Stimulated activated CD8-positive, alpha-beta memory T cell treated with anti-CD3 and anti-CD28 coated beads, Interleukin-12 subunit alpha, Interleukin-12 subunit beta, amount 100 ng/mL, for 24 hours (primary cell): Measurements from ENCODE around the gene SPG11.
"Not testable (repeated sequence)": the region's sequence is repeated elsewhere in the genome, so short reads cannot be mapped to it uniquely, and the experiment has no call there.

Experiments used
- DNase-seq: peaks from one replicate; pipeline ENCODE4 v3.0.0-alpha.2; 2020; ENCODE audit errors: extremely low read depth

SPG11 gene

GRCh38 chr15:44566155-44566540 lies 97.3 kb downstream of the SPG11 start:
- no peak for DNase-seq

- no peak for DNase-seq
Measured at GRCh38 chr15:44565387-44566154, 97.9 kb downstream of the SPG11 start.

GRCh38 chr15:44560926-44561325 lies 102.5 kb downstream of the SPG11 start:
- DNase-seq, result not testable (repeated sequence)

GRCh38 chr15:44554934-44555723 lies 108.3 kb downstream of the SPG11 start:
- DNase-seq, result no peak

GRCh38 chr15:44550734-44551133 lies 112.7 kb downstream of the SPG11 start:
- DNase-seq, result no peak

- DNase-seq, result no peak
Measured at GRCh38 chr15:44550256-44550655, 113.2 kb downstream of the SPG11 start.

GRCh38 chr15:44549152-44549551 lies 114.3 kb downstream of the SPG11 start:
- not testable (repeated sequence) for DNase-seq

GRCh38 chr15:44545913-44546802 lies 117.3 kb downstream of the SPG11 start:
- peak; percentile 11 for DNase-seq

- DNase-seq, result not testable (repeated sequence)
Measured at GRCh38 chr15:44544745-44545144, 118.7 kb downstream of the SPG11 start.

- DNase-seq, result no peak
Measured at GRCh38 chr15:44542596-44542995, 120.9 kb downstream of the SPG11 start.

- DNase-seq, result no peak
Measured at GRCh38 chr15:44541282-44541958, 122.0 kb downstream of the SPG11 start.

- DNase-seq, result no peak
Measured at GRCh38 chr15:44537735-44538240, 125.7 kb downstream of the SPG11 start.

GRCh38 chr15:44536962-44537734 lies 126.3 kb downstream of the SPG11 start, which contains the start of gene EIF3J:
TSS of gene EIF3J (plus strand) at chr15:44537147. CDS start at chr15:44537195, 48 bp downstream.
- DNase-seq, result peak; percentile 87

- DNase-seq, result no peak
Measured at GRCh38 chr15:44536302-44536961, 127.0 kb downstream of the SPG11 start.

GRCh38 chr15:44535523-44536301 lies 127.8 kb downstream of the SPG11 start:
- DNase-seq, result no peak

GRCh38 chr15:44535092-44535491 lies 128.4 kb downstream of the SPG11 start:
- DNase-seq, result no peak

GRCh38 chr15:44532689-44533088 lies 130.8 kb downstream of the SPG11 start:
- DNase-seq, result no peak

- DNase-seq, result not testable (repeated sequence)
Measured at GRCh38 chr15:44532275-44532674, 131.2 kb downstream of the SPG11 start.

- DNase-seq, result no peak
Measured at GRCh38 chr15:44530653-44531052, 132.8 kb downstream of the SPG11 start.
